H1 (cell line): ENCODE results near the gene CDH8. TPM values are rescaled to one million over a fixed set of nuclear protein-coding genes. Genes with fewer than 3 reads are reported as not detected.

Experiments
- CTCF ChIA-PET: fragments of 300-600 bp; sonication (Branson Sonifier 250); formaldehyde crosslinking; loops from one replicate; lab custom pipeline; 2021; ENCODE audit not compliant: partially characterized antibody; lab: Charles Lee
- POLR2A ChIA-PET: fragments of 300-600 bp; sonication (Branson Sonifier 250); formaldehyde crosslinking; loops from one replicate; lab custom pipeline; 2021; ENCODE audit warnings: inconsistent platforms; ENCODE audit not compliant: partially characterized antibody; lab: Charles Lee
- DNase-seq, 2 experiments: peaks; one replicate each; pipeline versions ENCODE4 v3.0.0 to v3.0.0-alpha.2; 2010 to 2022; ENCODE audit warnings: low spot score in 2 of 2, low read depth in 1 of 2, mixed read lengths in 1 of 2
- FAIRE-seq: peaks from 2 replicates; lab custom pipeline; 2011; peaks lifted over from hg19 to GRCh38; lab: Jason Lieb, UNC
- H2AFZ ChIP-seq: 2 replicates; pipeline ENCODE4 v1.8.1; 2012; ENCODE audit warnings: low read length, inconsistent platforms
- H2AK5ac ChIP-seq: 2 replicates; pipeline ENCODE4 v1.6.1; 2013; ENCODE audit warnings: low read depth, low read length
- H2BK120ac ChIP-seq: replicated peaks from 2 replicates; pipeline ENCODE3; 2013; ENCODE audit warnings: low read depth, low read length, inconsistent platforms
- H2BK12ac ChIP-seq: 2 replicates; pipeline ENCODE4 v1.6.1; 2013; ENCODE audit warnings: low read depth, low read length
- H2BK15ac ChIP-seq: 2 replicates; pipeline ENCODE4 v1.6.1; 2013; ENCODE audit warnings: low read length
- H2BK20ac ChIP-seq: 2 replicates; pipeline ENCODE4 v1.6.1; 2013; ENCODE audit warnings: low read length
- H2BK5ac ChIP-seq: 2 replicates; pipeline ENCODE4 v1.6.1; 2013; ENCODE audit warnings: low read depth, low read length
- H3K14ac ChIP-seq: 2 replicates; pipeline ENCODE4 v1.6.1; 2013; ENCODE audit warnings: inconsistent platforms; ENCODE audit not compliant: insufficient read length
- H3K18ac ChIP-seq: 2 replicates; pipeline ENCODE4 v1.6.1; 2013; ENCODE audit warnings: low read length; ENCODE audit errors: extremely low read depth
- H3K23ac ChIP-seq: 2 replicates; pipeline ENCODE4 v1.6.1; 2013; ENCODE audit warnings: inconsistent platforms; ENCODE audit not compliant: insufficient read length
- H3K23me2 ChIP-seq: 2 replicates; pipeline ENCODE4 v1.6.1; 2013; ENCODE audit warnings: low read depth, low read length
- H3K27ac ChIP-seq: 2 replicates; pipeline ENCODE4 v1.6.1; 2011; ENCODE audit warnings: low read depth, low read length, inconsistent platforms
- H3K27me3 ChIP-seq, 4 experiments: replicated peaks in 1 of 4; 1 replicate in 1 of 4; 2 replicates in 3 of 4; pipeline versions ENCODE4 v1.6.1 to v1.8.1; 2011 to 2013; ENCODE audit warnings: low read length in 3 of 4, mild to moderate bottlenecking in 3 of 4, inconsistent platforms in 2 of 4, mixed read lengths in 2 of 4, moderate library complexity in 1 of 4; ENCODE audit not compliant: control insufficient read depth in 3 of 4, insufficient read depth in 3 of 4; ENCODE audit errors: extremely low read depth in 1 of 4
- H3K36me3 ChIP-seq, 4 experiments: 2 replicates each; pipeline versions ENCODE4 v1.6.1 to v1.8.1; 2011 to 2013; ENCODE audit warnings: mild to moderate bottlenecking in 4 of 4, low read length in 3 of 4, moderate library complexity in 2 of 4, control low read depth in 1 of 4, inconsistent platforms in 1 of 4; ENCODE audit not compliant: insufficient read depth in 4 of 4, control insufficient read depth in 2 of 4
- H3K4ac ChIP-seq: replicated peaks from 2 replicates; pipeline ENCODE3; 2013; ENCODE audit warnings: low read length, low read depth, mixed read lengths, inconsistent platforms; ENCODE audit not compliant: insufficient read length
- H3K4me1 ChIP-seq, 4 experiments: replicated peaks in 1 of 4; 1 replicate in 1 of 4; 2 replicates in 3 of 4; pipeline versions ENCODE4 v1.6.1 to v1.8.1; 2011 to 2013; ENCODE audit warnings: low read length in 3 of 4, inconsistent platforms in 2 of 4, mixed read lengths in 1 of 4; ENCODE audit not compliant: insufficient read depth in 4 of 4, control insufficient read depth in 3 of 4
- H3K4me2 ChIP-seq, 2 experiments: 2 replicates each; pipeline versions ENCODE4 v1.6.1 to v1.8.1; 2011 to 2013; ENCODE audit warnings: low read depth in 2 of 2, low read length in 2 of 2, control low read depth in 1 of 2, inconsistent platforms in 1 of 2, mild to moderate bottlenecking in 1 of 2; ENCODE audit not compliant: insufficient read depth in 1 of 2
- H3K4me3 ChIP-seq, 4 experiments: fragments of 200-600, 300-600 bp in 1 of 4; sonication (generic), shearing (Covaris generic), sonication (Bioruptor Twin) in 1 of 4; 2 replicates each; pipeline versions ENCODE4 v1.5.1 to v1.8.1; 2011 to 2016; ENCODE audit warnings: low read length in 4 of 4, low read depth in 3 of 4, control low read depth in 2 of 4, inconsistent platforms in 2 of 4, mild to moderate bottlenecking in 2 of 4, mixed read lengths in 1 of 4, moderate library complexity in 1 of 4; ENCODE audit not compliant: insufficient read depth in 2 of 4; ENCODE audit errors: extremely low read depth in 1 of 4
- H3K56ac ChIP-seq: replicated peaks from 2 replicates; pipeline ENCODE3; 2013; ENCODE audit warnings: low read depth, mild to moderate bottlenecking, mixed read lengths, low read length, inconsistent platforms; ENCODE audit not compliant: insufficient read length
- H3K79me1 ChIP-seq: 2 replicates; pipeline ENCODE4 v1.6.1; 2013; ENCODE audit warnings: low read depth, low read length, control low read depth
- H3K79me2 ChIP-seq, 2 experiments: 2 replicates each; pipeline versions ENCODE4 v1.6.1 to v1.8.1; 2012 to 2013; ENCODE audit warnings: low read length in 2 of 2, mild to moderate bottlenecking in 2 of 2, inconsistent platforms in 1 of 2; ENCODE audit not compliant: insufficient read depth in 2 of 2, control insufficient read depth in 1 of 2
- H3K9ac ChIP-seq, 4 experiments: replicated peaks in 1 of 4; 1 replicate in 1 of 4; 2 replicates in 3 of 4; pipeline versions ENCODE4 v1.6.1 to v1.8.1; 2011 to 2013; ENCODE audit warnings: low read depth in 3 of 4, low read length in 3 of 4, control low read depth in 2 of 4, mild to moderate bottlenecking in 2 of 4, moderate library complexity in 2 of 4, inconsistent platforms in 1 of 4; ENCODE audit errors: extremely low read depth in 1 of 4
- H3K9me3 ChIP-seq, 2 experiments: 2 replicates each; pipeline versions ENCODE4 v1.6.1 to v1.8.1; 2012 to 2013; ENCODE audit warnings: mild to moderate bottlenecking in 2 of 2, moderate library complexity in 2 of 2, control low read depth in 1 of 2, inconsistent platforms in 1 of 2, low read depth in 1 of 2, low read length in 1 of 2, mixed read lengths in 1 of 2; ENCODE audit not compliant: insufficient read depth in 2 of 2
- H4K20me1 ChIP-seq, 2 experiments: replicated peaks in 1 of 2; 2 replicates each; pipeline versions ENCODE3 to v1.8.1; 2011 to 2013; ENCODE audit warnings: inconsistent platforms in 2 of 2, low read length in 2 of 2, mild to moderate bottlenecking in 1 of 2; ENCODE audit not compliant: insufficient read depth in 2 of 2, control insufficient read depth in 1 of 2
- H4K5ac ChIP-seq: 2 replicates; pipeline ENCODE4 v1.6.1; 2013; ENCODE audit warnings: low read length, low read depth, mixed read lengths, inconsistent platforms; ENCODE audit not compliant: insufficient read length
- H4K8ac ChIP-seq: 2 replicates; pipeline ENCODE4 v1.8.0; 2013; ENCODE audit warnings: mild to moderate bottlenecking, moderate library complexity, low read length, inconsistent platforms; ENCODE audit not compliant: insufficient read depth; ENCODE audit errors: extremely low read depth
- H4K91ac ChIP-seq: replicated peaks from 2 replicates; pipeline ENCODE3; 2013; ENCODE audit warnings: low read length, mixed read lengths, inconsistent platforms; ENCODE audit not compliant: insufficient read length
- CTBP2 ChIP-seq: IDR thresholded peaks from 2 replicates; pipeline ENCODE4 v1.7.0; 2011; ENCODE audit warnings: borderline replicate concordance, mild to moderate bottlenecking, moderate library complexity, mixed read lengths, low read length; ENCODE audit not compliant: insufficient read depth, insufficient read length
- NANOG ChIP-seq: IDR thresholded peaks from 2 replicates; pipeline ENCODE4 v1.6.1; 2011; ENCODE audit warnings: low read length, low read depth, mild to moderate bottlenecking, inconsistent platforms; ENCODE audit not compliant: insufficient read depth, poor library complexity, severe bottlenecking
- WGBS, 2 experiments: shearing (Covaris generic) in 1 of 2; methylation state at CpG; one replicate each; pipeline versions ENCODE4 v1.1.6 to v1.1.7; 2013 to 2015; ENCODE audit warnings: low lambda C conversion rate in 2 of 2, mixed read lengths in 2 of 2, inconsistent platforms in 1 of 2, low coverage in 1 of 2, missing lambda C conversion rate in 1 of 2; ENCODE audit not compliant: insufficient replicate concordance in 2 of 2, insufficient coverage in 1 of 2, insufficient read length in 1 of 2; ENCODE audit errors: extremely low coverage in 1 of 2, missing lambda C conversion rate in 1 of 2; 5-methylcytosine and 5-hydroxymethylcytosine counted together
- polyA plus RNA-seq, 7 experiments: library from polyadenylated mRNA; depleted of rRNA in 3 of 7; stranded (reverse) in 5 of 7; unstranded in 2 of 7; fragments of >200 nt in 5 of 7; fragments of 200-250 nt in 2 of 7; gene quantifications; 1 replicate in 5 of 7; 2 replicates in 1 of 7; 4 replicates in 1 of 7; pipeline versions ENCODE4 v1.2.1 to v1.2.3, GENCODE V29; 2011 to 2013; ENCODE audit warnings: missing spikeins in 2 of 7, mixed read lengths in 2 of 7
- total RNA-seq: library from RNA; stranded (reverse); fragmentation: NEBNext Ultra II Directional; extraction: Animal tissue kit (Norgen Biotek cat#: 25700); gene quantifications from 2 replicates; pipeline ENCODE4 v1.2.1, GENCODE V29; 2021

The CDH8 gene
- total and polyA plus RNA-seq, 2 of the 8 experiments (the other 6 are each of a cell fraction or from before 2014, with no cell fraction given) = 7.7 to 8.4 TPM

DNA sequence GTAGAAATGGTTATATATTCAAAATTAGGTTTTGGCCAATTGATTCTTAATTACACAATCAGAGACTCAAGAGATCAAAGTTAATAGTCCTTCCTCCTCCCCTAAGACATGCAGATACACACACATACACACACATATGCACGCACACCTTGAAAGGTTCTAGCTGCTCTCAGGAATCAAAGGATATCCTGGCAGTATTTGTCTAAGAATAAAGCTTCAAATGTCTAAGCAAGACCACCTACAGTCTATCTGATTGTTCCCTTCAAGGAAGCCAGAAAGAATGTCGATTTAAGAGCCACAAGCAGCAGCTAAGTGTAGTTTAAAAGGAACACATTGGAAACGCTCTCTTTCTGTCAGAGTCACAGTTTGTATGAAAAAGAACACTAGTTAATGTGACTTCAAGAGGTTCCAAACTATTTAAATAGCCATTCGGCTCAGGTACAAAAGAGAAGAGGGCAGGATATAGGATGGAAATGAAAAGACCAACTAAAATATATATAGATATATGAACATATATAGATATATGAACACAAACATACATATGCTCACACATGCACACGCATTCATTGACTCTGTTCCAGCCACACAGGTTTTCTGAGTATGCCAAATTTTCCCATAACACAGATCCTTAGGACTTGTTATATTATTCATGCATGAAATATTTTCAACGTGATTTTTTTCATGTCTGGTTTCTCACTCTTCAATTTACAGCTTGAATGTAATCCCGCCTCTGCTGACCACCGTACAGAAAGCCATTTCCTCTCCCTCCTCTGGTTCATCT, 79.0 kb downstream of the CDH8 start:
- H3K4ac ChIP-seq = no peak overlapping the region
- no peak overlapping the region for H3K18ac ChIP-seq
- no peaks in the 10 kb centered on the region for H3K79me2 ChIP-seq
- no peaks in the 10 kb centered on the region for H4K20me1 ChIP-seq
- H3K9me3 ChIP-seq = no peaks in the 10 kb centered on the region
- H3K4me2 ChIP-seq = 0 out of 4 replicates have a peak overlapping the region, but pooled peaks of 1 of the 2 experiments have one; percentile 0
- no peak overlapping the region for H2BK5ac ChIP-seq
- no peaks in the 10 kb centered on the region for H3K79me1 ChIP-seq
- H2BK120ac ChIP-seq = no peak overlapping the region
- no peak overlapping the region for H3K56ac ChIP-seq
- WGBS, 2 experiments = 55% methylated on average over 8 of the region's 8 CpGs; no CpG with 5 or more reads in 1 of the 2 experiments
- no peak overlapping the region for H3K27ac ChIP-seq
- H3K23ac ChIP-seq = no peak overlapping the region
- ChIA-PET CTCF (interaction anchor here (0.6 to 1.6 kb wide), 5 partner anchors 12 to 21 kb away, joined by 3 to 7 read pairs (median 4); no protein-coding TSS in a partner anchor), POLR2A (interaction anchor here (1.0 to 2.1 kb wide), 2 partner anchors 11 to 14 kb away, joined by 3 to 5 read pairs; no protein-coding TSS in a partner anchor)
- H2BK20ac ChIP-seq = no peak overlapping the region
- no peak overlapping the region for H3K14ac ChIP-seq
- H4K91ac ChIP-seq = no peak overlapping the region
- FAIRE-seq (no peak), DNase-seq (no peak)
- no peak overlapping the region for H3K4me3 ChIP-seq
- no peak overlapping the region for H2BK12ac ChIP-seq
- H2AK5ac ChIP-seq = no peak overlapping the region
- H3K9ac ChIP-seq = no peak overlapping the region
- no peaks in the 10 kb centered on the region for H3K23me2 ChIP-seq
- TF ChIP-seq NANOG (peak; percentile 75), CTBP2 (no peak)
- TF ChIP-seq, all 59 proteins: peak for 1
- Histone ChIP-seq H3K4me1 (peaks cover 0 to 8% (median 0%) of the 10 kb centered on the region in 4 experiments; a peak in 1 of 7 replicates), H2AFZ (no peak overlapping the region), H2BK15ac (no peak overlapping the region), H3K36me3 (no peaks in the 10 kb centered on the region), H3K27me3 (no peaks in the 10 kb centered on the region), H4K5ac (no peak overlapping the region), H4K8ac (no peak overlapping the region)
